Activated T-cell treated with anti-CD3 and anti-CD28 coated beads for 1 hour (primary cell): ENCODE results near the gene ST8SIA4.

Source experiments
- DNase-seq: peaks from one replicate; pipeline ENCODE4 v3.0.0-alpha.2; 2020; ENCODE audit warnings: low read depth

ST8SIA4 gene

DNA sequence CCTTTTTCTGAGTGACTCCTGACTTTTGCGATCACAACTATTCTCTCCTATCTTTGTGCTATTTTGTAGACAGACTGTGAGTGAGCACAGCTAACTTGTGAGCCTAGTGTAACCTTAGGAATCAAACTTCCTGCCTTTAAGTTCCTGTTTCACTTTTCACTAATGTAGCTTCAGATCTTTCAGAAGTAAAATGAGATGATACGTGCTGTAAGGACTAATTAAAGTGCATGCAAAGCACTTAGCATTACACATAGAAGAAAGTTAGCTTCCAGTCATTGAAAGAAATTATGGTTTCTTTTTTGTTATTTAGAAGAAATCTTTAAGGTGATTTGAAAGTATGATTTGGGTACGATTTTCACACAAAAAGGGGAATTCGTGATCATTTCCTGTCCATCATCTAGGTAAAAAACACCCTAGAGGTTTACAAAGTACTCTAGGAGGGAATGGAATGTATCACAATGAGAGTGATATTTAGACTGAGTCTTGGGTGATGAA lies 122.7 kb downstream of the ST8SIA4 start:
- DNase-seq, result no peak

DNA sequence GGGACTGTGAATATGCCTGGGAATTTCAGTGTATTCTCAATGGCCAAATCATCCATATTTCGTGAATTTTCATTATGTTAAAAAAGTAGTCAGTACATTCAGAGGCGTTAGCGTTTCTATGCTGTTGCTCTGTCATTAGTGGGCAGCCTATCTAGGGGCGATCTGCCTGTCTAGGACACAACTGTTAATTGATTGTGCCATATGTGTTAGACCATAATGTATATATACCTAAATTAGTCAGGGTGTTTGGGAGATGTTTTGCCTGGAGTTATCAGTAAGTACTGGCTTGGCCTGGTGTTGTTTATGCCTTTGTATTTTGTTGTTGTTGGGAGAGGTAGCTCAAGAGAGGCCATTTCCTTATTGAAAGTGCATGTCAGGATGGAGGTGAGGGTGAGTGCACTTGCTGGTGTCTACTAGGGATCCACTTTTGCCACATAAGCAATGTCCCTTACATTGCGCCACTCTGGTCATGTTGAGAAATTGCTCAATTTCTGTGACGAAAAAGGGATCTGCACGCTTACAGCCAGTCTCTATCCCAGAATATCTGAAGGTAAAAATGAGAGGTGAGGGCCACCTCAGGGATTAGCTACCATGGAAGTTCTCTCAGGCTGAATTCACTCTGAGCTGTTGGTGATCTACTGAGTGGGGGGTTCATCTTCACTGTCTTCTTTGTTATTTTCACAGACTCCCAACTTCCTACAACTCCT lies 123.3 kb downstream of the ST8SIA4 start:
- no peak for DNase-seq

GRCh38 chr5:100777680-100778300 lies 125.3 kb downstream of the ST8SIA4 start:
- no peak for DNase-seq

DNA sequence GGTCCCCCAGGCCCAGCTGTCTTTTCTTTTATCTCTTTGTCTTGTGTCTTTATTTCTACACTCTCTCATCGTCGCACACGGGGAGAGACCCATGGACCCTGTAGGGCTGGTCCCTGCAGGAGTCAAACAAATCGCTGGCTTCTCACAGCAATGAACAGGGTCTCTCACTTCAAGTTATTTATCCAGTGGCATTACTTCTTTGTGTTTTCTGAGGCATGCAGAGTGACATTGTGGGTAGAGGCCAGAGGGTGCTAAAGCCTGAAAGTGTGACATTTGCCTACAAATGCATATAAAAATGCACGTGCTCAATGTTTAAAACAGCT lies 127.6 kb downstream of the ST8SIA4 start:
- DNase-seq, result no peak

DNA sequence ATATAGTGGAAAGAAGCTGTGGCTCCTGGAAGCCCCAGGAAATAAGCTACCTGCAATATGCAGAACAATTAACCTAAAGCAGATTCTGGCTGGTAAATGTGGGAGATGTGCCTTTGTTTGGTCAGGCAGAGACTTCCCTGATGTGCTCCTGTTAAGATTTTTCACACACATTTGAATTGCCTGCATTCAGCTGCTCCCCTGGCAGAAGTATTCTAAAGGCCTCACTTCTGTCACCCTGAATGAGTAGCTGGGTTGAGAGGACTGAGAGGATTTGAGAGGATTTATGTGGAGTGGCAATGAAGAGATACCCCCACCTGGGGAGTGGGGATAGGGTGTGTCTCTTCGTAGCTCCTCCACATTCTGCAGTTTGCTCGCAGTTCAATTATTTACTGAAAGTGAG lies 130.5 kb downstream of the ST8SIA4 start:
- DNase-seq, result no peak

DNA sequence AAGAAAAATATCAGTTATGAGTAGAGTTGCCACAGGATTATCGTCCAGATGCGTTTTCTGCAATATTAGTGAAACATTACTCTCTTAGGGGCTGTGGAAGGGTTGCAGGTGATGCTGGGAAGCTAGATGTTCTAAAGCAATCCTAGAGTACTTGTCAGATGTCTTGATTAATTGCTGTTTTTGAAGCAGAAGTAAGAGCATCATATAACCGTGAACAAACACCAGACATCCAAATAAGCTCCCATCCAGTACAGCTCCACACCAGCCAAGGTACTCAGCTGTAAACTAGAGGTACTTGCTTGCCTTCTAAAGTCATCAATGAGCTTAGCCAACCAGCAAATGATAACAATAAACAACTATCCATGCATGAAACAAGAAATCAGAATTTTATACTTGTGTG lies 131.1 kb downstream of the ST8SIA4 start:
- DNase-seq, result no peak

DNA sequence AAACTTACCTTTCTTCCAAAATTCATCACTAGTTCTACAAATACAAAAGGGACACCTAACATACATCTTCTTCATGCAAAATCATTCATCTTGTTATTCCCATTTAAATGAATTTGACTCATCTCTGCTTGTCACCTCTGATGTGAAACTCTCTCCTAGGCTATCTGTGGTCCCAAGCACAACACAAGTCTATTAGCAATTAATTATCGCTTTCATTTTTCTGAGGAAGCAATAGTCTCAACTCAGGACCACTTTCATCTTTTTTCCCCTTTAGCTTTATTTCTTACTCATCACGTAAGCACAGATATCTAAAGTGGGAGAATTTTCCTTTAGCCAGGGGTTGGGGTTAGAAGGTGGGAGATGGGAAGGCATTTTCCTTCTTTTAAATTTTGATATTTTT lies 131.9 kb downstream of the ST8SIA4 start:
- DNase-seq, result no peak

- DNase-seq, result no peak
Measured at GRCh38 chr5:100768221-100768620, 134.9 kb downstream of the ST8SIA4 start.

DNA sequence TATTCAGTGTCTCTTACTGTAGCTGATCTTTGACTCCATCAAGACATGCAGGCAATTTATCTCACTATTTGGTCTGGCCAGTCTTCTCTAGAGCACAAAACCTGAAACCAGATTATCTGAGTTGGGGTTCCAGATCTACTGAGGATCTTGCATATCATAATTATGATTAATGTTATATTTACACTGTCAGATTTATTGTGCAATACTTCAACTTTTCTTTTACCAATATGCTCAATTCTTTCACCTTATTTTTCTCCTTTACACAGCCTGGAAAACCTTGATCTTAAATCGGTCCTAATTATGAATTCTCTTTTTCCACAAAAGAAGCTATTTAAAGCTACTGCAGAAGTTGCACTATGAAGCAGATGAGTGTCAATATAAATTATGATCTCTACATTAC lies 140.1 kb downstream of the ST8SIA4 start:
- DNase-seq, result no peak

GRCh38 chr5:100762108-100762507 lies 141.0 kb downstream of the ST8SIA4 start:
- DNase-seq, result no peak

DNA sequence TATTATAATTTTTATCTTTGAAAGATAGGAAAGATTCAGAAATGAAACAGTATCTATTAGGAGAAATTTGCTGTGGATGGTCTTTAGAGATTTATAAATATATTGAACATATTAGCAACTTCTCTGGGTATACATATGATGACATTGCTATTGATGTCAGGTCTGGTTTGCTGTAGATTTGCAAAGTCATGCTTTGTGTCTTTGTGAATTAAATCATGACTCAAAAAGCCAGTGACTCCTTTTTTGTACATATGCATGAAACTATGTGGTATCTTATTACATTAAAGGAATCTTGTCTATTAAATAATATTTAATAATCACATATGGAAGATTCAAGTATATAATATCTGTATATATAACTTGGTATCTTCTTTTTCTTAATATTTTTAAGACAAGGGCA lies 141.9 kb downstream of the ST8SIA4 start:
- DNase-seq, result no peak

- DNase-seq, result no peak
Measured at GRCh38 chr5:100760688-100761087, 142.4 kb downstream of the ST8SIA4 start.

DNA sequence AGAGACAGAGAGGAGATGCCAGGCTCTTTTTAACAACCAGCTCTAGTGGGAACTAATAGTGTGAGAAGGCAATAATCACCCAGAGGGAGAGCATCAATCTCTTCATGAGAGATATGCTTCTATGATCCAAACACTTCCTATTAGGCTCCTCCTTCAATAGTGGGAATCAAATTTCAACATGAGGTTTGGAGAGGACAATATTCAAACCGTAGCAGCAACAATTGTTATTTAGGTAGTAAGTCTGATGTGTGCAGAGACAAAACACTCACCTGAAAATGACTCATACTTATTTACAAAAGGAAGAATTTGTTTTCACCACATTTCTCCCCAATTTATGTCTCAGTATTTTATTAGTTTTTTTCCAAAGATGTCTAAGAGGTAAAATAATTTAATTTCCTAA lies 144.3 kb downstream of the ST8SIA4 start:
- DNase-seq, result no peak

DNA sequence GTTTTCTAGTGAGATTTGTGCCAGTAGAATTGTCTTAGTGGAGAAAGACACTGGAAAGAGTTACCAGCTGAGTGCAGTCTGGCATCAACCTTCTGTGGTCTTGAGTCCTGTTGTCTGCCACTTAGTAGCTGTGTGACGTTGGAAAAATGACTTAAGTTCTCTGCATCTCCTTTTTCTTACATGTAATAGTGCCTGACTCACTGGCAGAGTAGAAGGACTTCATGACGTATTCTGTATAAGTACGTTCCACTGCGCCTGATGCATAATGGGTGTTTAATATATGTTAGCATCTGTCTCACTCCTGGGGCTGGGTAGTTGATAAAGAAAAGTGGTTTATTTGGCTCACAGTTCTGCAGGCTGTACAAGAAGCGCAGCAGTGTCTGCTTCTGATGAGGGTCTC lies 144.8 kb downstream of the ST8SIA4 start:
- DNase-seq, result no peak

- DNase-seq, result no peak
Measured at GRCh38 chr5:100757618-100758017, 145.5 kb downstream of the ST8SIA4 start.
